Left renal cortex interstitium (tissue), 4 donors: ENCODE results near the gene CASP14. TPM values are rescaled to one million over a fixed set of nuclear protein-coding genes. Genes with fewer than 3 reads are reported as not detected.
"Not testable (repeated sequence)": the region's sequence is repeated elsewhere in the genome, so short reads cannot be mapped to it uniquely, and the experiment has no call there.

Experiments used
- DNase-seq, 4 donors: peaks; one replicate each; pipeline ENCODE4 v3.0.0-alpha.2; 2013; ENCODE audit warnings: low read depth in 4 of 4, low spot score in 2 of 4, missing footprints in 1 of 4
- polyA plus RNA-seq, 4 donors: library from polyadenylated mRNA; unstranded; fragments of 120-200 nt; gene quantifications; one replicate each; pipeline ENCODE4 v1.2.1, GENCODE V29; 2013; ENCODE audit not compliant: insufficient read length in 4 of 4

Gene CASP14
- polyA plus RNA-seq, 4 donors, result 0.09 to 0.11 TPM; not detected in 2

DNA sequence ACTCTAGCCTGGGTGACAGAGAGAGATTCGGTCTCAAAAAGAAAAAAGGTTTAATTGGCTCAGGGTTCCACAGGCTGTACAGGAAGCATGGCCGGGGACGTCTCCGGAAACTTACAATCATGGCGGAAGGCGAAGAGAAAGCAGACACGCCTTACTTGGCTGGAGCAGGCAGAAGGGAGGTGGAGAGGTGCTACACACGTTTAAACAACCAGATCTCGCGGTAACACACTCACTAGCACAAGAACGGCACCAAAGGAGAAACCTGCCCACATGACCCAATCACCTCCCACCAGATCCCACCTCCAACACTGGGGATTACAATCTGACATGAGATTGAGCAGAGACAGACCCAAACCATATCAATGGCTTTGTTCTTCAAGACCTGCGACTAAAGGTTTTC lies 12.8 kb downstream of the CASP14 start:
- no peak for DNase-seq

GRCh38 chr19:15070386-15070785 lies 21.1 kb downstream of the CASP14 start:
- DNase-seq, result not testable (repeated sequence)

- no peak for DNase-seq
These were observed 23.8 kb downstream of the CASP14 start for GRCh38 chr19:15072930-15073647.

- DNase-seq, result no peak
These were observed 25.1 kb downstream of the CASP14 start for GRCh38 chr19:15074371-15074770.

- DNase-seq, result no peak
These were observed 26.5 kb downstream of the CASP14 start for GRCh38 chr19:15075806-15076205.

- DNase-seq, result not testable (repeated sequence)
These were observed 30.7 kb downstream of the CASP14 start for GRCh38 chr19:15080002-15080401.

GRCh38 chr19:15081911-15082310 lies 32.6 kb downstream of the CASP14 start, which contains the start of gene OR1I1:
Gene OR1I1, plus strand, starts transcription at chr19:15082211. Its CDS starts 4,855 bp downstream, at chr19:15087066.
- DNase-seq, result no peak

GRCh38 chr19:15087182-15087581 lies 37.9 kb downstream of the CASP14 start:
- DNase-seq, result no peak

- DNase-seq, result peak in 2 of 4 donors; percentile 34 to 65
These were observed 42.9 kb downstream of the CASP14 start for GRCh38 chr19:15091918-15092753.

GRCh38 chr19:15093001-15093400 lies 43.7 kb downstream of the CASP14 start:
- no peak for DNase-seq

DNA sequence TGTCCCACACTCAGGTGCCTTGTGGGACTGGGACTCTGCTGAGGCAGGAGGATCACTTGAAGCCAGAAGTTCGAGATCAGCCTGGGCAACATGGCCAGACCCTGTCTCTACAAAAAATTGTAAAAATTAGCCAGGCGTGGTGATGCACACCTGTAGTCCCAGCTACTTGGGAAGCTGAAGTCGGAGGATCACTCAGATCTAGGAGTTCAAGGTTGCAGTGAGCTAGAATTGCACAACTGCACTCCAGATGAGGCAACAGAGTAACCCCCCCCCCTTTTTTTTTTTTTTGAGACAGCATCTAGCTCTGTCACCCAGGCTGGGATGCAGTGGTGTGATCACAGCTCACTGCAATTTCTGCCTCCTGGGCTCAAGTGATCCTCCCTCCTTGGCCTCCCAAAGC lies 46.9 kb downstream of the CASP14 start:
- DNase-seq, result no peak

DNA sequence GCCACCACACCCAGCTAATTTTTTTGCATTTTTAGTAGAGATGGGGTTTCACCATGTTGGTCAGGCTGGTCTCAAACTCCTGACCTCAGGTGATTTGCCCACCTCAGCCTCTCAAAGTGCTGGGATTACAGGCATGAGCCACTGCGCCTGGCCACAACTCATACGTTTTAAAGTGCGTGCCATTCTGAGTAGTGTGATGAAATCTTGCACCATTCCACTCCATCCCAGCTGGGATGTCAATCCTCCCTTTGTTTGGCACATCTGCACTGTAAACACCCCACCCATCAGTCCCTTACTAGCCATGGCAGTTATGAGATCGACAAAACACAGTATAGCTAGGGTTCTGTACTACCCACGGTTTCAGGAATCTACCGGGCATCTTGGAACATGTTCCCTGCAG lies 48.7 kb downstream of the CASP14 start:
- not testable (repeated sequence) for DNase-seq

DNA sequence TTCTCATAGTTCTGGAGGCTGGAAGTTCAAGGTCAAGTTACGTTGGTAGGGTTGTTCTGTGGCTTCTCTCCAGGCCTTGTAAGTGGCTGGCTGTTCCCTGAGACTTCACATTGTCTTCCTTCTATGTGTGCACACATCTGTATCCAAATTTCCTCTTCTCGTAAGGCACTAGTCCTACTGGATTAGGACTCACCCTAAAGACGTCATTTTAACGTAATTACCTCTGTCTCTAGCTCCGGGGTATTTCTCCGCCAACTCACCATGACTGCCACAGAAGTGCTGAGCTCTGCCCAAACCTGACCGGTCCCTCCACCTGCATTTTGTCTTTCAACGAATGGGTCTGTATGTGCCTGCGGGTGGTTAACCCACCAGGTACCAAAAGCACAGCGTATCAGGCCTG lies 49.2 kb downstream of the CASP14 start:
- DNase-seq, result no peak

DNA sequence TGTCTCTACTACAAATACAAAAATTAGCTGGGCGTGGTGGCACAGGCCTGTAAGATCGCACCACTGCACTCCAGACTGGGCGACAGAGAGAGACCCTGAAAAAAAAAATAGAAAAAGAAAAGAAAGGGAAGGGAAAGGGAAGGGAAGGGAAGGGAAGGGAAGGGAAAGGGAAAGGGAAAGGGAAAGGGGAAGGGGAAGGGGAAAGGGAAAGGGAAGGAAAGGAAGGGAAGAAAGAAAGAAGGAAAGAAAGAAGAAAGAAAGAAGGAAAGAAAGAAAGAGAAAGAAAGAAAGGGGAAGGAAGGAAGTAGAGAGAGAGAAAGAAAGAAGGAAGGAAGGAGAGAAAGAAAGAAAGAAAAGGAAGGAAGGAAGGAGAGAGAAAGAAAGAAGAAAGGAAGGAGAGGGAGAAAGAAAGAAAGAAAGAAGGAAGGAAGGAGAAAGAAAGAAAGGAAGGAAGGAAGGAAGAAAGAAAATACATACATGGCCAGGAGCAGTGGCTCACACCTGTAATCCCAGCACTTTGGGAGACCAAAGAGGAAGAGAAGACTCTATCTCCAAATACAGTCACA lies 49.8 kb downstream of the CASP14 start:
- DNase-seq, result no peak

- no peak for DNase-seq
These were observed 52.3 kb downstream of the CASP14 start for GRCh38 chr19:15101479-15102082.

DNA sequence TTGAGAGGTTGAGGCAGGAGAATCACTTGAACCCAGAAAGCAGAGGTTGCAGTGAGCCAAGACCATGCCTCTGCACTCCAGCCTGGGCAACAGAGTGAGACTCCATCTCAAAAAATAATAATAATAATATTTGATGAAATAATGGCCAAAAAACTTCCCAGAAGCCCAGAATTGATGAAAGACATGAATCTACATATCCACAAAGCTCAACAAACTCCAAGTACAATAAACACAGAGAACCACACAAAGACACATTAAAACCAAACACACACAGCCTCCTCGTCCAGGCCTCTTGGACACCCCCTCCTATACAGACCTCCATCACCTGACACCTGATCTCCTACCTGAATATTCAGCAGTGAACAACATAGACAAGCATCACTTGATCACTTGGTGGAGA lies 54.7 kb downstream of the CASP14 start:
- DNase-seq, result no peak

DNA sequence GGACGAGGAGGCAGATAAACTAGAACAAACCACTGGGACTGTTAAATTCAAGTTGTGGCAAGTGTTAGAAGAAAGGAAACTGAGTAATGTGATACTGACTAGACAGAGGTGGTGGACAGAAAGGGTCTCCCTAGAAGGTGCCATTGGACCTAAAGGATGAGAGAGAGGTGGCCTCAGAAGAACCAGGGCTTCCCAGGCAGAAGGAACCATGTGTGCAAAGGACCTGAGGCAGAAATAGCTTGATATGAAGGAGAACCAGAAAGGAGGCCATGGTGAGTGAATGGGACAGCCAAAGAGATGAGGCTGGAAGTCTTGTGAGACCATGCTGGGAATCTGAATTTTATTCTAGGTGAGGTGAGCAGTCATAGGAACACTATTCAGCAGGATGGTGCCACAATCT lies 55.1 kb downstream of the CASP14 start:
- DNase-seq, result no peak

DNA sequence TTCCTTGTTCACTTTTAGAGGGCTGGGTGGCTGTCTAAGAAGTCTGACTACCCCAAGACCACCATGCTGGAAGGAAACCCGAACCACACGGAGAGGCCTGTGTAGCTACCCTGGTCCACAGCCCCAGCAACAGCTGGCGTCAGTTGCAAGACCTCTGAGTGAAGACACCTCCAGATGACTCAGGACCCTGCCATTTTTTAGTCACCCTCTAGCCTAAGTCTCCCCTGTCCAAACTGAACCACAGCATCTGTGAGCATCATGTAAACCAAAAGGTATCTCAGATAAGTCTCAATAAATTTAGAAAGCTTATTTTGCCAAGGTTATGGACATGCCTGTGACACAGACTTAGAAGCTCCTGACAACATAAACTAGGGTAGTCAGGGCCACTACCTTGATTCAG lies 55.8 kb downstream of the CASP14 start:
- no peak for DNase-seq

DNA sequence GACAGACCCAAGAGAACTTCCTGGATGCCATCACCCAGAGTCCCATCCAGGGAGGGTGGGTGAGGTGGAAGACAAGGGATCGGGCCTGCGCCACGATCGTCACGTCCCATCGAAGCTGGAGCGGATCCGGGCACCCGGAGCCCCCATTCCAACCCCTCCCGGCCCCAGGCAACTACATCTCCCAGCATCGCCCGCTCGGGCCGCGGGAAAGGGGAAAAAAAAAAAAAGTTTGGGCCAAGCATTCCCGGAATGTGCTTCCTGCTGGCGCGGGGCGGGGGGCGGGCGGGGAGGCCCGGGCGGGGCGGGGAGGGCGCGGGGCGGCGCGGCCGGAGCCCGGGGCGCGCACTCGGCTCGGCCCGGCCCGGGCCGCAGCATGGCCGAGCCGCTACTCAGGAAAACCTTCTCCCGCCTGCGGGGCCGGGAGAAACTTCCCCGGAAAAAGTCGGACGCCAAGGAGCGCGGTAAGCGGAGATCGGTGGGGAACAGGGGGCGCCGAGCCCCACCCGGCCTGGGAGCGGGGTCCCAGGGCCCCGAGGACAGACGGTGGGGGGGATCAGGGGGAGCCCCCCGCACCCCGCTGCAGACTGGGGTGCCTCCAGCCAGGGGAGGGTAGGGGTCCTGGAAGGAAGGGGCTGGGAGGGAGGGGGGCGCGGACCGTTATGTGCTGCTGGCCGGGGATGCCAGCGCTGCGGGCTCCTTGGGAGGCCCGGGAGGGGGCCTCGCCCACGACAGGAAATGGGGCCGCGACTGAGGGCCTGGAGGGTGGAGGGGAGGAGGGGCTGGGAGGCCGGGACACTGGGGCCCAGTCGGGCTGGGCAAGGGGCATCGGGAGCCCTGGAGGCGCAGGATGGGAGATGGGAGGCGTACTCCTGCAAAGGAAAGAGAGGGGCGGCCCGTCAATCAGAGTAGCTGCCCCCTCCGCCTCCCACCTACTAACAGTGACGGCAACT lies 58.1 kb downstream of the CASP14 start, which contains the start of gene SYDE1:
Gene SYDE1, plus strand, starts transcription at position 341 of the 950 bp plus-strand sequence. Its CDS starts 33 bp downstream, at position 374.
- DNase-seq, result peak in 1 of 4 donors; percentile 15
